ENCODE data around the gene DPYSL5.

Gene DPYSL5

DNA sequence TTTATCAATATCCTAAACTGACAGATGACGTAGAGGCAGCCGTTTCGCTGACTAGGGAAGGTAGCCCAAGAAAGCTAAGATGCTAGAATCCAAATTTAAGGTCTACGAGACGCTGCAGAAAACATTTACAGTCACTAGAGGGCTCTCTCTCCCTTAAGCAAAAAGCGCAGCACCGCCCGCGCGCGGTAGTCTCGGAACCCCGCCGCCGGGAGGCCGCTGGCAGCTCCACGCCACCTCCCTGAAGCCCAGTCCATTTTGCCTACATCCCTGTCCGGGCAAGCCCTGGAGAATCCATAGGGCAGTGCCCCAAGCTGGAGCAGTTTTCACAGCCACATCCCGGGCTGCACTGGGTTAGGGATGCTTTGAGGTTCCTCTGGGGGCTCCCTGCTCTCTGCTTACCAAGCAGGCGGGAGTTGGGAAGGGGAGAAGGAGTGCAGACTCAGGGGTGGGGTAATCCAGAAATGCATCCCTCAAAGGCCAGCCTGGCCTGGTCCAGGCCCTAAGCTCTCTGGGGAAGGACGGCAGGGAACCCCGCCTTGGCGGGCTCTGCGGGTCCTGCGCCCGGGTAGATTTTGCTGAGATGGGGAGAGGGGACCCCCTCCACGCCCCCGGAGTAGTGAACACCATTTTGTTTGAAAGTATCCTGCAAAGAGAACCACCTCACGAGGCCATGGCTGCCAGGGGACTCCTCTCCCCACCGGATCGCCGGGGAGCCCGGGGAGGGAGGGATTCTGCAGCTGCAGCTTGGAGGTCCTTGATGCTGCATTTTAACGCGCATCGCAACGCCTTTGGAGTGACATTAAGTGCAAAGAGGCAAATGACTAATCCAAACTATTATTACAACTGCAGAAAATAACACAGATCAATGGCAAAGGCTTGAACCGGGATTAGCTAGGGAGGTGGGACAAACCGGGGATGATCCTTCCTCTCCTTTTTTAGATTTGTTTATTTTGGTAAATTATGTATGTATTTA lies 1.3 kb upstream of the DPYSL5 start:
- peak; percentile 94 for DNase-seq (ENCODE audit: low read depth)
- Histone ChIP-seq H3K27me3 (replicated peaks; ENCODE audit: control insufficient read depth, insufficient read depth, low read length) (peaks cover 77% of the 10 kb centered on the region), H3K36me3 (ENCODE audit: control insufficient read depth, insufficient read depth, low read length, severe bottlenecking) (no peaks in the 10 kb centered on the region), H3K9me3 (ENCODE audit: control insufficient read depth, low read length) (no peaks in the 10 kb centered on the region), H3K4me3 (ENCODE audit: low read length) (no peak overlapping the region), H3K4me1 (ENCODE audit: control insufficient read depth, insufficient read depth, low read length) (no peaks in the 10 kb centered on the region), H3K9ac (ENCODE audit: low read length) (no peak overlapping the region)

DNA sequence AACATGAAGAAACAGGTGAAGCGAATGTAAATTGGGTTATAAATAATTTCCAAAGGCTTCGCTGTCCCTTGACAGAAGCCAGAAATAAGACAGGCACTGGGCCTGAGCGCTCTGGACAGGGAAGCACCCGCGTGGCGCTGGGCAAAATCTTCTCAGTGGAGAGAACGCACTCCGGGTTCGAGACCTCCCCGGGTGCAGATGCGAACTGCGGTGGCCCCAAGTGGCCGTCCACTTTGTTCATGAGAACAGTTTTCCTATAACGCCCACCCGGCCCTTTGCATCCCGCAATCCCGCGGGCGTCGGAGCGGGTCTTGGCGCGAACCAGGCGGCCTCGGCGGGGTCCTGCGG lies 651 bp upstream of the DPYSL5 start:
- Histone ChIP-seq H3K36me3 (ENCODE audit: control insufficient read depth, insufficient read depth, low read length, severe bottlenecking) (no peaks in the 10 kb centered on the region), H3K27me3 (replicated peaks; ENCODE audit: control insufficient read depth, insufficient read depth, low read length) (peaks cover 78% of the 10 kb centered on the region), H3K4me1 (ENCODE audit: control insufficient read depth, insufficient read depth, low read length) (no peaks in the 10 kb centered on the region), H3K4me3 (ENCODE audit: low read length) (no peak overlapping the region), H3K9me3 (ENCODE audit: control insufficient read depth, low read length) (no peaks in the 10 kb centered on the region), H3K9ac (ENCODE audit: low read length) (no peak overlapping the region)
- DNase-seq (ENCODE audit: low read depth) = no peak

DNA sequence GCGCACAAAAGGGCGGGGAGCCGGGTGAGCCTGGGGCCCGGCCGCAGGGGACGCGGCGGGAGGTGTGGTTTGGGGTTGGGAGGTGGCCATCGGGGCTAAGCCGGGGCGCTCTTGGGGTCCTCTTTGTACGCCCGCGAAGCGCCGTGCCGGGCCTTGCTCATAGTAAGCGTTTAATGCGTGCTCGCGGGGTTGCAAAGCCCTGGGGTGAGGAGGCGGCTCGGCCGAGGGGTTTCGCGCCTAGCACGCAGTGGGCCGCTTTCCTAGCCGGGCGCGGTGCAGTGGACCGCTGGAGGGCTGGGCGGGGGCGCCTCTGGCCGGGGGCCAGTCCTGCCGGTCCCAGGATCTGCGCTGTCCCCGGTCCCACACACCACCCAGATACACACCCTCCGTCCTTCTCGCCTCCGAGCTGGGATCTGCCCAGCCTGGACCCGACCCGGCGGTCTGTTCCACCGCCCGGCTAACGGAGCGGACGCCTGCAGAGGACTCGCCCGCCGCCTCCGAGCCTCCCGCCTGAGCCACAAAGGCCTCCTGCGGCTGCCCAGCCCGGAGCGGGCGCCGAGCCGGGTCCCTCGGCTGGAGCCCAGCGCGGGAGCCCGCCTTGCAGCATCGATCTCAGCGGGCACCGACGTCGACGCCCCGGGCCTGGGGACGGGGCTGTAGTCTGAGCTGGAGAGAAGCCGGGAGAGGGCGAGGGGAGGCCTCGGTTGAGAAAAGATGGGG lies 564 bp downstream of the DPYSL5 start:
- Histone ChIP-seq H3K27me3 (replicated peaks; ENCODE audit: control insufficient read depth, insufficient read depth, low read length) (peaks cover 81% of the 10 kb centered on the region), H3K9me3 (ENCODE audit: control insufficient read depth, low read length) (no peaks in the 10 kb centered on the region), H3K36me3 (ENCODE audit: control insufficient read depth, insufficient read depth, low read length, severe bottlenecking) (no peaks in the 10 kb centered on the region), H3K9ac (ENCODE audit: low read length) (no peak overlapping the region), H3K4me1 (ENCODE audit: control insufficient read depth, insufficient read depth, low read length) (peaks cover 7% of the 10 kb centered on the region), H3K4me3 (ENCODE audit: low read length) (no peak overlapping the region)
- DNase-seq (ENCODE audit: low read depth) = peak; percentile 31

DNA sequence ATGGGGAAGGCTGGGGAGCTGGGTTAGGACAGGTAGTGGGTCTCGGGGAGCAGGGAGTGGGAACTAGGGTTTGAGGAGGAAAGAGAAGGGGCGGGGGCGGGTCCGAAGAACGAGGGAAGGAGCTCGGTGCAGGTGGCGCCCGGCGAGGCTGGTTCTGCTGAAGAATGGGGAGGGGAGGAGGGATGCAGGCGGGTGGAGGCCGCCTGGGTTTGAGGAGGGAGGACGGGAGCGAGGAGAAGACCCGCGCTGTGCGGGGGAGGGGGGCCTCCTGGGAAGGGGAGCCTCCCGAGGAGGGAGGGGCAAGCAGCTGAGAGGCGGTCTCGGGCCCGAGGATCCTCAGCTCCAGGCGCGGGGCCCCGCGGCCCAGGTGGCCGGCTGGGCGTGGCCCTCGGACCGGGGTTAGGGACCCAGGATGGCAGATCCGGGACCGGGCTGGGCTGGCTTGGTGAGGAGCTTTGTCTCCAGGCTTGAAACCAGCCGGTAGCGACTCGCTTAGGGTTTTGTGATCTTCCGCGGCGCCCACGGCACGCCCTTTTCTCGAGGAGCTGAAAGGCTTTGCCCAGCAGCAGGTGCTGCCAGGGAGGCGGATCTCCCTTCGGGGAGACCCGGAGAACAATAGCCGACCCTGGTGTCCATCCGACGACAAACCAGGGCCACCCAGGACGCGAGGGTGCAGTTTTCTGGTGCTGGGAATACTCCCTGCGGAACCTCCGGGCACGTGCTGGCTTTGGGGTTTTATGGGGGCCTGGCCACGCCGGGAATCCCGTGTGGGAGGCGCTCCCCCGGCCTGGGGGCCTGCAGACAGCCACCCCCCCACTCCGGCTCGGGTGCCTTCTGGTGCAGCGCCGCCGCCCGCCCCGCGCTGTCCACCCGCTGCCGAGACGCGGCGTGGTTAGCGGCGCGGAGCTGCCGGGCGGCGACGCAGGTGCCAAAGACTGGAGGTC lies 1.4 kb downstream of the DPYSL5 start:
- H3K4me1 ChIP-seq (ENCODE audit: control insufficient read depth, insufficient read depth, low read length) = peaks cover 7% of the 10 kb centered on the region
- no peak overlapping the region for H3K4me3 ChIP-seq (ENCODE audit: low read length)
- H3K27me3 ChIP-seq (replicated peaks; ENCODE audit: control insufficient read depth, insufficient read depth, low read length) = peaks cover 84% of the 10 kb centered on the region
- H3K9ac ChIP-seq (ENCODE audit: low read length) = no peak overlapping the region
- H3K9me3 ChIP-seq (ENCODE audit: control insufficient read depth, low read length) = no peaks in the 10 kb centered on the region
- no peak for DNase-seq (ENCODE audit: low read depth)
- H3K36me3 ChIP-seq (ENCODE audit: control insufficient read depth, insufficient read depth, low read length, severe bottlenecking) = no peaks in the 10 kb centered on the region

DNA sequence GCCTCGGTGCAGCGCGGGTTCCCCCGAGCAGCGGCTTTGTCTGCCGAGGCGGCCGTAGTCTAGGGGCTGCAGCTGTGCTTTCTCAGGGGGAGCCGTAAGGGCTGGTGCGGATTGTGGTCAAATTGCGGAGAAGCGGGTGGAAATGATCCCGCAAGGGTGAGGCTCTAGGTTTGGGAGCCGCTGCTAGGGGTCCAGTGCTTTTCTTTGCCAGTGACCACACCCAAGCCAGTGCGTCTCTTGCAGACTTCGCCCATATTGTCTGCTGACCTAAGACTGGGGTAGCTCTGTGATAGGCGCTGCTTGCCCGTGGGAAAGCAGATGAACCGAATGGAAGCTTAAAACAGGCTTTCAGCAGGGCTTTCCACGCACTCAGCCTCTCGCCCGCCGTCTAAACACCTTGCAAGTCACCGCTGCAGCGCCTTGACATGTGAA lies 2.1 kb downstream of the DPYSL5 start:
- peaks cover 78% of the 10 kb centered on the region for H3K27me3 ChIP-seq (replicated peaks; ENCODE audit: control insufficient read depth, insufficient read depth, low read length)
- no peak overlapping the region for H3K4me3 ChIP-seq (ENCODE audit: low read length)
- H3K9me3 ChIP-seq (ENCODE audit: control insufficient read depth, low read length) = no peaks in the 10 kb centered on the region
- DNase-seq (ENCODE audit: low read depth) = no peak
- no peaks in the 10 kb centered on the region for H3K36me3 ChIP-seq (ENCODE audit: control insufficient read depth, insufficient read depth, low read length, severe bottlenecking)
- peaks cover 7% of the 10 kb centered on the region for H3K4me1 ChIP-seq (ENCODE audit: control insufficient read depth, insufficient read depth, low read length)
- no peak overlapping the region for H3K9ac ChIP-seq (ENCODE audit: low read length)

DNA sequence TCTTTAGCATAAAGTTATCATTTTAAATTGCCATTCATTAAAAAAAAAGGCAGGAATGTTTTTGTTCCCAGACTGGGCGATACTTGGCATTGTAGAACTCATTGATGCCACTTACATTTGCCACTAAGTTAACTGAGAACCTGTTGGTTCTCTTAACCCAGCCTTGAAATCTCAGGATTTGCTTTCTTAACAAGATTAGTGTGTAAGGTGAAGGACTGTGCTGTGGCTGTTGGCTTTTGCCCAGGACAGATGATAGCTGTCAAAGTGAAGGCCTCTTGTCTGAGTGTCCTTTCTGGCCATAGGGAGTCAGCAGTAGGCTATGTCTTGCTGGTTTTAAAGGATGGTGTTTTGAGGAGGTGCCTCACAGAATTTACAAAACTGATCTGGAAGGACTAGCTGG lies 2.6 kb downstream of the DPYSL5 start:
- DNase-seq (ENCODE audit: low read depth) = no peak
- Histone ChIP-seq H3K36me3 (ENCODE audit: control insufficient read depth, insufficient read depth, low read length, severe bottlenecking) (no peaks in the 10 kb centered on the region), H3K4me1 (ENCODE audit: control insufficient read depth, insufficient read depth, low read length) (peaks cover 7% of the 10 kb centered on the region), H3K9me3 (ENCODE audit: control insufficient read depth, low read length) (no peaks in the 10 kb centered on the region), H3K27me3 (replicated peaks; ENCODE audit: control insufficient read depth, insufficient read depth, low read length) (peaks cover 76% of the 10 kb centered on the region), H3K4me3 (ENCODE audit: low read length) (no peak overlapping the region), H3K9ac (ENCODE audit: low read length) (no peak overlapping the region)

DNA sequence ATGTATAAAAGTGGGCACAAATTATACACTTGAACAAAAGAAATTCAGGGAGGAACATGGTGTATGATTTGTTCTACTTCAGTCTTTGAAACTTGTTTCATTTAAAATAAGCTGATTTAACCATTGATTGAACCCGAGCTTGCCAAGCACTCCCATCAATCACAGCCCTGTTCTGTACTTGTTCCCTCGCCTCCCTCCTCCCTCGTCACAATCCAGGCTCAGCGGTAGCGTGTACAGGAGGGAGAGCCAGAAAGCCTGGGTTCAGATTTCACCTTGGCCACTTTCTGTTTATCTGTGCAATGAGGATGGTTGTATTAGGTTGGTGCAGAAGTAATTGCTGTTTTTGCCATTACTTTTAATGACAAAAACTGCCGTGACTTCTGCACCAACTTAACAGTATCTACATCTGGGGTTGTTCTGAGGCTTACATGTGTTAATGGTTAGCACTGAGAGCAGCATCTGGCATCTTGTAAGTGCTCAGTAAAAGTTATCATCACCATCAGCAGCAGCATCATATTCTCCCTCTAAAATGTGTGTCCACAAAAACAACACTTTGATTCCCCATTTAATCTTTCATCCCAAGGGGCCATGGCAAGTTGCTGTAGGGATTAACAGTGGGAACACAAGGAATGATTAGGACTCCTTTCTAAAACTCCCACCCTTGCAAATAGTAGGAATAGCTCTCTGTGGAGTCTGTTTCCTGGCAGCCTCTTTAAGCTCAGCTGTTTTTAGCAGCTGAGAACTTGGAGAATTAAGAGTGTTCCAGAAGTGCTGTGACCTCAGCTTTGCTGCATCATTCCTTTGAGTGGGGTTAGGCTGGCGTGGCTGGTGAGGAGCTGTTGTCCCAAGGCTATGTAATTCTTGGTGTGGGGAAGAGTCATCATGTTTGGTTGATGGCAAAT lies 4.7 kb downstream of the DPYSL5 start:
- H3K4me3 ChIP-seq (ENCODE audit: low read length) = no peak overlapping the region
- peak; percentile 33 for DNase-seq (ENCODE audit: low read depth)
- H3K9me3 ChIP-seq (ENCODE audit: control insufficient read depth, low read length) = no peaks in the 10 kb centered on the region
- H3K9ac ChIP-seq (ENCODE audit: low read length) = no peak overlapping the region
- H3K27me3 ChIP-seq (replicated peaks; ENCODE audit: control insufficient read depth, insufficient read depth, low read length) = peaks cover 76% of the 10 kb centered on the region
- no peaks in the 10 kb centered on the region for H3K36me3 ChIP-seq (ENCODE audit: control insufficient read depth, insufficient read depth, low read length, severe bottlenecking)
- H3K4me1 ChIP-seq (ENCODE audit: control insufficient read depth, insufficient read depth, low read length) = peaks cover 7% of the 10 kb centered on the region

DNA sequence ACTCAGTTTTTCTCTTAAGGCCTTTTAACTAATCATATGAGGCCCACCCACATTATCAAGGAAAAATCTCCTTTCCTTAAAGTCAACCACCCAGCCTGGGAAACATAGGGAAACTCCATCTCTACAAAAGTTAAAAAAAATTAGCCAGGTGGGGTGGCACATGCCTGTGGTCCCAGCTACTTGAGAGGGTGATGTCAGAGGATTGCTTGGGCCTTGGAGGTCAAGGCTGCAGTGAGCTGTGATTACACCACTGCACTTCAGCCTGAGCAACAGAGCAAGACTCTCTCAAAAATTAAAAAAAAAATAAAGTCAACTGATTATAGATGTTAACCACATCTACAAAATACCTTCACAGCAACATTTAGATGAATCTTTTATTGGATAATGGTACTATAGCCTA lies 5.8 kb downstream of the DPYSL5 start:
- H3K4me1 ChIP-seq (ENCODE audit: control insufficient read depth, insufficient read depth, low read length) = peaks cover 7% of the 10 kb centered on the region
- DNase-seq (ENCODE audit: low read depth) = no peak
- peaks cover 72% of the 10 kb centered on the region for H3K27me3 ChIP-seq (replicated peaks; ENCODE audit: control insufficient read depth, insufficient read depth, low read length)
- H3K4me3 ChIP-seq (ENCODE audit: low read length) = no peak overlapping the region
- H3K9ac ChIP-seq (ENCODE audit: low read length) = no peak overlapping the region
- no peaks in the 10 kb centered on the region for H3K9me3 ChIP-seq (ENCODE audit: control insufficient read depth, low read length)
- no peaks in the 10 kb centered on the region for H3K36me3 ChIP-seq (ENCODE audit: control insufficient read depth, insufficient read depth, low read length, severe bottlenecking)

DNA sequence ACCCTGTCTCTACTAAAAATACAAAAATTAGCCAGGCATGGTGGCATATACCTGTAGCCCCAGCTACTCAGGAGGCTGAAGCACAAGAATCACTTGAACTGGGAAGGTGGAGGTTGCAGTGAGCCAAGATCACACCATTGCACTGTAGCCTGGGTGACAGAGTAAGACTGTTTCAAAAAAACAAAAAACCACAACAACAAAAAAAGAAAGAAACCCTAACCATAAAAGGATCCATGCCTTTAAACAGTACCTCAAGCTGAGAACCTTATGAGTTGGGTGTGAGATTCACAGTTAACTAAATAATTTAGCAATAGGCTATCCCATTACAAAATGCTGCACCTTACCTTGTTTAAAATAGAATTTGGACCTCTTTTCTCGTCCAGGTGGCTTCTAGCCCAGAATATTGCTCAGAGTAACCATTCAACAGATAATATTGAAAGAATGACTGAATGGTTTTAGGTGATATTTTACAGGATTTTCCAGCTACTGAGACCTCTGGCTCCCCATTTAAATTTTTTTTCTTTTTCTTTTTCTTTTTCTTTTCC lies 6.4 kb downstream of the DPYSL5 start:
- DNase-seq (ENCODE audit: low read depth) = no peak
- H3K27me3 ChIP-seq (replicated peaks; ENCODE audit: control insufficient read depth, insufficient read depth, low read length) = peaks cover 72% of the 10 kb centered on the region
- H3K4me1 ChIP-seq (ENCODE audit: control insufficient read depth, insufficient read depth, low read length) = peaks cover 7% of the 10 kb centered on the region
- no peaks in the 10 kb centered on the region for H3K9me3 ChIP-seq (ENCODE audit: control insufficient read depth, low read length)
- no peak overlapping the region for H3K9ac ChIP-seq (ENCODE audit: low read length)
- H3K4me3 ChIP-seq (ENCODE audit: low read length) = no peak overlapping the region
- H3K36me3 ChIP-seq (ENCODE audit: control insufficient read depth, insufficient read depth, low read length, severe bottlenecking) = no peaks in the 10 kb centered on the region

DNA sequence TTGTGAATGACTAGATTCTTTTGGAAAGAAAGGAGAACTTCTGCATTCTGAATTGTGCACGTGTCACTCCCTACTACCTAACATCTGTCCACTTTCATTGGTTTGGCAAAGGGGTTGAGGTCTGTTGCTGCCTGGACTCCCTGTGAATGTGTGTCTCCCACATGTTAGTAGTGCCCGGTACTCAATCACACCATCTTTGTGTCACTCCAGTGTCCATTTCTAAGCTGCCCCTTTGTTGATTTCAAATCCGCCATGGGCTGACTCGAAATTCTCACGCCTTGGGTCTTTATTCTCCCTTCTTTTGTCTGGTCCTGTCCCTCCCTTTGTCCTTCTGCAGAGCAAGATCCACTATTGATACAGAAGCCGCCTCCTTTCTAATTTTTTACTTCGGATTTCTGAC lies 7.5 kb downstream of the DPYSL5 start:
- DNase-seq (ENCODE audit: low read depth) = no peak
- no peak overlapping the region for H3K4me3 ChIP-seq (ENCODE audit: low read length)
- H3K4me1 ChIP-seq (ENCODE audit: control insufficient read depth, insufficient read depth, low read length) = peaks cover 7% of the 10 kb centered on the region
- H3K36me3 ChIP-seq (ENCODE audit: control insufficient read depth, insufficient read depth, low read length, severe bottlenecking) = no peaks in the 10 kb centered on the region
- H3K9ac ChIP-seq (ENCODE audit: low read length) = no peak overlapping the region
- peaks cover 3% of the 10 kb centered on the region for H3K9me3 ChIP-seq (ENCODE audit: control insufficient read depth, low read length)
- peaks cover 73% of the 10 kb centered on the region for H3K27me3 ChIP-seq (replicated peaks; ENCODE audit: control insufficient read depth, insufficient read depth, low read length)

All from adipocyte (in vitro differentiated cells).